ENCODE measurements around the gene TPI1.

DNA sequence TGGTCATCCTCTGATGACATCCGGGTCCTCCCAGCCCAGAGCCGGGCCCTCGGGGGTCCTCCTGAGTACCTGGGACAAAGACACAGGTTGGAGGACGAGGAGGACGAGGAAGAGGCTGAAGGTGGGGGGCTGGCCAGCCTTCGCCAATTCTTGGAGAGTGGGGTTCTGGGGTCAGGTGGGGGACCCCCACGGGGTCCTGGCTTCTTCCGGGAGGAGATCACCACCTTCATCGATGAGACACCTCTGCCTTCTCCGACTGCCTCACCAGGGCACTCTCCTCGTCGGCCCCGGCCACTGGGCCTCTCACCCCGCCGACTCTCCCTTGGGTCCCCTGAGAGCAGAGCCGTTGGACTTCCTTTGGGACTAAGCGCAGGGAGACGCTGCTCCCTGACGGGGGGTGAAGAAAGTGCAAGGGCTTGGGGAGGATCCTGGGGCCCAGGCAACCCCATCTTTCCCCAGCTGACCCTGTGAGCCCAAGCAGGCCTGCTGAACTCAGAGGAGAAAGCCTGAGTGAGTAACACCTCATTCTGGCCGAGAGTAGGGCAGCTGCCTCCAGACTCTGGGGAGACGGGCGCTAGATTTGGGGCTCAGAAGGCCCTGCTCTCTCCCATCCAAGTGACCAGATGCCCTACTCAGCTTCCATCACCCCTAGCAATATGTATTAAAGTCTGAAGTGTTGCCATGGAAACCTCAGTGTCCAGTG lies 40.4 kb upstream of the TPI1 start:
- TF ChIP-seq, protein P1, sequence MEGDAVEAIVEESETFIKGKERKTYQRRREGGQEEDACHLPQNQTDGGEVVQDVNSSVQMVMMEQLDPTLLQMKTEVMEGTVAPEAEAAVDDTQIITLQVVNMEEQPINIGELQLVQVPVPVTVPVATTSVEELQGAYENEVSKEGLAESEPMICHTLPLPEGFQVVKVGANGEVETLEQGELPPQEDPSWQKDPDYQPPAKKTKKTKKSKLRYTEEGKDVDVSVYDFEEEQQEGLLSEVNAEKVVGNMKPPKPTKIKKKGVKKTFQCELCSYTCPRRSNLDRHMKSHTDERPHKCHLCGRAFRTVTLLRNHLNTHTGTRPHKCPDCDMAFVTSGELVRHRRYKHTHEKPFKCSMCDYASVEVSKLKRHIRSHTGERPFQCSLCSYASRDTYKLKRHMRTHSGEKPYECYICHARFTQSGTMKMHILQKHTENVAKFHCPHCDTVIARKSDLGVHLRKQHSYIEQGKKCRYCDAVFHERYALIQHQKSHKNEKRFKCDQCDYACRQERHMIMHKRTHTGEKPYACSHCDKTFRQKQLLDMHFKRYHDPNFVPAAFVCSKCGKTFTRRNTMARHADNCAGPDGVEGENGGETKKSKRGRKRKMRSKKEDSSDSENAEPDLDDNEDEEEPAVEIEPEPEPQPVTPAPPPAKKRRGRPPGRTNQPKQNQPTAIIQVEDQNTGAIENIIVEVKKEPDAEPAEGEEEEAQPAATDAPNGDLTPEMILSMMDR (IDR thresholded peaks at IDR 0.05; ENCODE audit: low read depth, low read length, poor library complexity, severe bottlenecking) = no peak
- no peak for TF ChIP-seq EZH2phosphoT487 (IDR thresholded peaks at IDR 0.05; ENCODE audit: borderline replicate concordance, low read length)

All from DOHH2 (cell line).